Upper lobe of left lung (tissue), 6 donors: ENCODE measurements around the gene CEP85L. TPM values are rescaled to one million over a fixed set of nuclear protein-coding genes. Genes with fewer than 3 reads are reported as not detected.

Source experiments
- ATAC-seq, 2 donors: fragments of 200-7000 bp; cut with Tn5 transposase; one replicate each; pipeline ENCODE4 v1.9.1; 2022; ENCODE audit warnings: mild to moderate bottlenecking in 2 of 2, moderate library complexity in 2 of 2; ENCODE audit not compliant: low FRiP score in 2 of 2
- DNase-seq, 2 donors: peaks; one replicate each; pipeline ENCODE4 v3.0.0-alpha.2; 2019 to 2020
- H3K27ac ChIP-seq, 4 donors: fragments of 200-600 bp; sonication (generic); one replicate each; pipeline ENCODE4 v1.5.1; 2016 to 2019
- H3K27me3 ChIP-seq, 4 donors: fragments of 200-600 bp; sonication (generic); one replicate each; pipeline ENCODE4 v1.5.1; 2017 to 2019
- H3K36me3 ChIP-seq, 4 donors: fragments of 200-600 bp; sonication (generic); one replicate each; pipeline ENCODE4 v1.5.1; 2016 to 2019
- H3K4me1 ChIP-seq, 4 donors: fragments of 200-600 bp; sonication (generic); one replicate each; pipeline ENCODE4 v1.5.1; 2018 to 2019
- H3K4me3 ChIP-seq, 4 donors: fragments of 200-600 bp; sonication (generic); one replicate each; pipeline ENCODE4 v1.5.1; 2017 to 2019; ENCODE audit warnings: mild to moderate bottlenecking in 2 of 4, moderate library complexity in 1 of 4
- H3K9me3 ChIP-seq, 4 donors: fragments of 200-600 bp; sonication (generic); one replicate each; pipeline ENCODE4 v1.5.1; 2018 to 2019
- CTCF ChIP-seq, 6 experiments: fragments of 450-650 bp in 4 of 6; fragments of 200-600 bp in 2 of 6; sonication (generic) in 2 of 6; IDR thresholded peaks; one replicate each; pipeline ENCODE4 v1.5.1; 2016 to 2019; ENCODE audit warnings: antibody characterized with exemption in 6 of 6
- EP300 ChIP-seq, 4 donors: sonication (generic); formaldehyde crosslinking; IDR thresholded peaks; one replicate each; pipeline ENCODE4 v1.5.1; 2017; ENCODE audit warnings: antibody characterized with exemption in 4 of 4, control low read depth in 2 of 4
- POLR2A ChIP-seq, 4 donors: fragments of 450-650 bp; IDR thresholded peaks; one replicate each; pipeline ENCODE4 v1.5.1; 2016 to 2017; ENCODE audit warnings: antibody characterized with exemption in 4 of 4, mild to moderate bottlenecking in 2 of 4
- POLR2AphosphoS5 ChIP-seq, 2 donors: sonication (generic); formaldehyde crosslinking; IDR thresholded peaks; one replicate each; pipeline ENCODE4 v1.5.1; 2017; ENCODE audit warnings: antibody characterized with exemption in 2 of 2
- WGBS, 2 donors: methylation state at CpG; one replicate each; pipeline ENCODE4 v1.1.5; 2017 to 2018; 5-methylcytosine and 5-hydroxymethylcytosine counted together
- total RNA-seq, 6 donors: library from RNA; depleted of rRNA in 4 of 6; stranded (reverse); fragments of >200 nt in 4 of 6; gene quantifications; one replicate each; pipeline versions ENCODE4 v1.1.0 to v1.2.1, GENCODE V29; 2016 to 2021
- donor health status: DM: no; HTN: no; CAD: no; lungs with moderate emphysema.
- donor health status: DM: no; HTN: yes; CAD: no; lungs with severe emphysema.

The CEP85L gene
- total RNA-seq, 6 donors from 2014 or later = 7.5 to 22.0 (median 13.0) TPM

GRCh38 chr6:118546164-118546879 lies 105.1 kb downstream of the CEP85L start:
- Histone ChIP-seq H3K27me3 (no peaks in the 10 kb centered on the region), H3K9me3 (no peaks in the 10 kb centered on the region), H3K27ac (no peak overlapping the region), H3K36me3 (no peaks in the 10 kb centered on the region), H3K4me1 (peaks cover 2 to 9% (median 4%) of the 10 kb centered on the region in 4 donors), H3K4me3 (no peak overlapping the region)
- DNase-seq = no peak
- no peak for ATAC-seq
- 60 to 79% methylated on average over 4 of the region's 4 CpGs for WGBS, 2 donors
- TF ChIP-seq EP300 (IDR thresholded peaks at IDR 0.05) (no peak), CTCF (IDR thresholded peaks at IDR 0.05) (no peak), POLR2A (IDR thresholded peaks at IDR 0.05) (no peak), POLR2AphosphoS5 (IDR thresholded peaks at IDR 0.05) (no peak)

GRCh38 chr6:118544105-118544504 lies 107.3 kb downstream of the CEP85L start:
- Histone ChIP-seq H3K4me1 (no peaks in the 10 kb centered on the region), H3K9me3 (no peaks in the 10 kb centered on the region), H3K27me3 (no peaks in the 10 kb centered on the region), H3K36me3 (no peaks in the 10 kb centered on the region), H3K27ac (no peak overlapping the region), H3K4me3 (no peak overlapping the region)
- ATAC-seq (no peak), DNase-seq (no peak)
- WGBS, 2 donors = 73 to 78% methylated on average over 3 of the region's 3 CpGs
- TF ChIP-seq CTCF (IDR thresholded peaks at IDR 0.05) = no peak

GRCh38 chr6:118542184-118542952 lies 109.0 kb downstream of the CEP85L start:
- WGBS, 2 donors = 92 to 95% methylated on average over 3 of the region's 3 CpGs
- TF ChIP-seq CTCF (IDR thresholded peaks at IDR 0.05) = no peak
- no peak for TF ChIP-seq POLR2A (IDR thresholded peaks at IDR 0.05)
- TF ChIP-seq POLR2AphosphoS5 (IDR thresholded peaks at IDR 0.05) = no peak
- no peak for TF ChIP-seq EP300 (IDR thresholded peaks at IDR 0.05)
- no peak for ATAC-seq
- H3K4me1 ChIP-seq = peaks cover 2 to 5% (median 3%) of the 10 kb centered on the region in 4 donors
- H3K9me3 ChIP-seq = no peaks in the 10 kb centered on the region
- H3K36me3 ChIP-seq = no peaks in the 10 kb centered on the region
- H3K27me3 ChIP-seq = no peaks in the 10 kb centered on the region
- no peak overlapping the region for H3K27ac ChIP-seq
- H3K4me3 ChIP-seq = no peak overlapping the region
- no peak for DNase-seq

GRCh38 chr6:118537574-118537973 lies 113.8 kb downstream of the CEP85L start:
- no peak for TF ChIP-seq CTCF (IDR thresholded peaks at IDR 0.05)
- no peak for TF ChIP-seq POLR2AphosphoS5 (IDR thresholded peaks at IDR 0.05)
- no peak for TF ChIP-seq EP300 (IDR thresholded peaks at IDR 0.05)
- no peak for TF ChIP-seq POLR2A (IDR thresholded peaks at IDR 0.05)
- no peak for DNase-seq
- no peak overlapping the region for H3K4me3 ChIP-seq
- 43 to 45% methylated on average over 2 of the region's 2 CpGs for WGBS, 2 donors
- H3K27ac ChIP-seq = peak overlapping the region in 1 of 4 donors; percentile 5
- H3K4me1 ChIP-seq = peaks cover 3 to 7% (median 5%) of the 10 kb centered on the region in 4 donors
- no peaks in the 10 kb centered on the region for H3K9me3 ChIP-seq
- H3K36me3 ChIP-seq = no peaks in the 10 kb centered on the region
- no peaks in the 10 kb centered on the region for H3K27me3 ChIP-seq
- ATAC-seq = no peak
